MV-4-11 (cell line): ENCODE data around the gene EFR3B.
A peak's percentile ranks its signal among the peaks of the same experiment; 100 is the strongest.

ENCODE experiments used
- DNase-seq: peaks from one replicate; lab custom pipeline; 2025; lab: John Stamatoyannopoulos, UW

Gene EFR3B

DNA sequence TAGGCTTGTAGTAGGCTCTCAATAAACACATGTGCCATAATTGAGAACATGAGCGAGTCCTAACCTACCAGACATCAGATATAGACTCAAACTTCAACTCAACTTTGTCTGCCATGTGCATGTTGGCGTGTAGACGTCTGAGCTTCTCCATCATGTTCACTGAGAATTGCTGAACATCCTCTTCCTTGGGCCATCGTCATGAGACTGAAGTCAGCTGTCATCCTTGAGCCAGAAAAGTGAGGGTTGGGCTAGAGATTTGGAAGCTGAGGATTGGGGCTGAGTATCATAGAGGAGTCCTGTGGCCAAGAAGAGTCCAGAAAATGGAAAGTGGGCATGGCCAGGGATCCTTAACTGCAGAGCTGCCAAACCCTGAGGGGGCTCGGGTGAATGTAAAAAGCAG lies 7.8 kb upstream of the EFR3B start:
- DNase-seq, result no peak

DNA sequence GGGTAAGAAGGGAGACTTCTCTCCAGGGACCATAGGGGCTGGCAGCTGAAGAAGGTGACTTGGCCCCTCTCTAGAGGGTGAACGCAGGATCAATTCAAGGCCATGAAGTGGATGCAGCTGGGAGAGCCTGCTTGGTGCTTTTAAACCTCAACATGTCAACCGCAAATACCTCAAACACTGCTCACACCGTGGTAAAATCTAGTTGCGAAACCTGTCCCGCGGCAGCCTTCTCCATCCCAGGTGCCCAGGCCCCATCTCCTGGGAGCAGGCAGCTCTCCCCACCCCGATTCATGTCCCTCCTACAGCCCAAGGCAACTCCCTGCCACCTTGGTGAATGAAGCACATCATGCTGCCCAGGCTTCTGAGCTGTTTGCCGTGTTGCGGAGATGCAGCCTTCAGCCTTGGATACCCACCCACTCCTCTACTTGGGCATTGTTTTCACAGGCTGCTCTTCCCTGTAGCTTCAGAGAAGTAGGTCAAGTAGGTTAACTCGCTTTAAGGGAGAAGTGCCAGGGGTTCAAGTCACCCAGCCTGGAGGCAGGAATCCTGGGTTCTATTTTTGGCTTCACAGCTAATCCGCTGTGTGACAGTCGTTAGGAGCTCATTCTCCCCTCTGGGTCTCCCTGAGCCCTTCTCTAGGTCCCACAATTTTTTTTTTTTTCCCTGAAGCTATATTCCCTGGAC lies 6.2 kb upstream of the EFR3B start:
- peak; percentile 11 for DNase-seq

DNA sequence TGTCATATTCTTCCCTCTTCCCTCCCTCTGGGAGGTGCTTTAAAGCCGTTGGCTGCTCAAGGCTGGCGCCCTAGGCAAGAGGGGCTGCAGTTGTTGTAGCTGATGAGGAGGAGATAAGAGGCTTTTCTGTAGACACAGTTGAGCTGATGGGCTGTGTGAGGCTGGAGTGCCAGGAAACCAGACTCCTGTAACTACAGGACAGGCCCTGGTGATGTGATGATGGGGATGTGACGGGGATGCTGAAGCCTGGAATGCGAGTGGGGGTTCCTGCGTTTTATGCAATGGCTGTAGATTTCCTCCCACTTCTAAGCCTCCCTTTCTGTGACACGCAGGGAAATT lies 5.7 kb upstream of the EFR3B start:
- DNase-seq, result no peak

DNA sequence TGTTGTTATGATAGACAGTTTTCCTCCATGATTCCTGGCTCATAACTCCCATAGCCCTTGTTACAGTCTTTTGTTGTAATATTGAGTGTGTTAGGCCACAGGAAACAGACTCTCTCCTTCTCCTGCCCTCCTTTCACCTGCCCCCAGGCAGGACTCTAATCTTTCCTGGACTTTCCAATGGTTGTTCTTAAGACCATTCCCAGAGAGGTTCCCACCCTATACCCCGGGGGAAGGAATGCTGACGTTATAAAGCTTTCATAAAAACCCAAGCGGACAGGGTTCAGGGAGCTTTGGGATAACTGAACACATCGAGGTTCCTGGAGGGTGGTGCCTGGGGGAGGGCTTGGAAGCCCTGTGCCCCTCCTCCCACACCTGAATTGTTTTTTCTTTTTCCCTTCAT lies 2.8 kb upstream of the EFR3B start:
- no peak for DNase-seq

DNA sequence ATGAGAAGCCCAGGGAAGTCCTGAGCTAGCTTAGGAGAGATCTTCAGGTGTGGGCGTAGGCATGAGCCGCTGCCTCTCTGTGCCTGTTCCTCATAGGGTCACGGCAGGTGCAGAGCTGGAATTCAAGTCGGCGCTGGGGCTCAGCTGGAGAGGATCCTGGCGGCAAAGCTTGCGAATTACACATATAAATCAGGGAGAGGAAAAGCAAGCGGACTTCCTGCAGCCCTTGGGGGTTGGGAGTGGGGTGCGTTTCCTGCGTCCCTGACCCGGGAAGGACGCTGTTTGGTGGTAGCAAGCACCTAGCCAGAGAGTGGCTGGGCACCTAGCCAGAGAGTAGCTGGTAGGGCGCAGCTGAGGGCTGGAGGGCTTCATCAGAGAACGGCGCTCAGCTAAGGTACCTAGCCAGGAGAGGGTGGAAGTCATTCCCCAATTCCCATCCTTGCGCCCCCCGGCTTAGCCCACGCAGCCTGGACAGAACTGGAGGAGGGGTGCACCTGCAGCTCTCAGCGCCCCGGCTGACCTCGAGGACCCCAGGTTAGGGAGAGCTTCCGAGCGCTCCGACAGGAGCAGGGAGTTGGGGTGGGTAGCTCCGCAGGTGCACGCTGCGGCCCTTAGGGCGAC lies 459 bp upstream of the EFR3B start:
- no peak for DNase-seq

DNA sequence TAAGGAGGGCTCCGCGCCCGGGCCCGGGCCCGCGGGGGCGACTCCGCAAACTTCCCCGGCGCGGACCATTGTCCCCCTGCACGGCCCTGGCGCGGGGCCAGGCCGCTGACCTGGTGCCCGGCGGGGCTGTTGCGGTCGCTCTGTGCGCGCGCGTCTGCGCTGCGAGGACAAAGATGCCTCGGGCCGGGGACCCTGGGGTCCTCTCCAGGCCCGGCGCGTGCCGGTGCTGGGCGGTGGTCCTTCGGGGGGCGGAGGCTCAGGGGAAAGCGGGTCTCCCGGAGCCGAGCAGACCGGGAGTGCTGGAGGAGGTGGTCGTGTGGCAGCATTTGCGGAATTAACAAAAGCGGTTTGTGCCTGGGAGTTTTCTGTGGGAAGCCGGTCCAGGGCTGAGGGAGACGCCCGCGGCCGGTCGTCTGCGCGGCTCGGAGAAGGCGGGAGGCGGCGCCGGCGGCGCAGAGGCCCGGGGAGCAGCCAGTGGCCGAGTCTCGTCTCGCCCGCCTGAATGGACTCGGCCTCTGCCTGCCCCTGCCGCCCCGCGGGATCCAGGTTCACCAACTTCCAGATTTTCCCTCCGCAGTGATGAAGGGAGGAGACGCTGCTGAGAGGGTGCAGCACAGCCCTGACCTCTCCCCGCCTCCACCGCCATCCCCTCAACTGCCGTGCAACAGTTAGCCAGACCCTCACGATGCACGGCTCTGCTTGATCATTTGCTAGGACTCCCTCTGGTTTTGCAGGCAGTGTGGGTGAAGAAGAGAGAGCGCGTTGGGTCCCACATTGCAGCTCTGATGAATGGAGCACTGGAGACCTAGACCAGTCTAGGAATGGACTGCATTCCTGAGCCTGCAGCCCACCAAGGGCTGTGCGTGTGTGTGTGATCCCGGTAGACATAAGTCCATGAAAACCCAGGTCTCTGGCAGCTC lies 705 bp downstream of the EFR3B start:
- DNase-seq, result no peak

DNA sequence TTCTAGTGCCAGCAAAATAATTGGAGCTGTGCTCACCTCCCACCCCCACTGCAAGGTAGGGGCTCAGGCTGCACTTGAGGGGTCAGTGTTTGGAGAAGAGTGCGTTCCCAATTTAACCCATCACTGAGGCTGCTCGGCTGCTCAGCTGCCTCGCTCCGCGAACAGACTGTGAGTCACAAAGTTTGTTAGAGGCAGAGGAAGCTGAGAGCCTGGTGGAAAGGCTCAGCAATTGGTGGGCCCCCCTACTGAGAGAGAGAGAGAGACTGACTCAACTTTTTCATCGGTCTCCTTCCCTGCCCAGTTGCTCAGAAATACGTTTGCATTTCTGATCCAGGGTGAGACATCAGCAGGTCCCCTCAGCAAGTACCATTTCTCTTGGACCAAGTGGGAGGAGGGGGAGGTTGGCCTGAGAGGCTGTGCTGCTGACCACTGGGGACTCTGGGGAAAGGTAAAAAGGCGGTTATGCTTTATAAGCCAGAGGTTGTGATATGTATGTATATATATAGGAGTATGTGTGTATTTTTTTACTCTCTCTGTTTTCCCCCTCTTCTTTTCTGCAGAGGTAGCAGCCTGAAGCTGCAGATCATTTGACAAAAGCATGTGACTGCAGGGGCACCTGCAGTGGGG lies 1.5 kb downstream of the EFR3B start:
- DNase-seq, result peak; percentile 66

DNA sequence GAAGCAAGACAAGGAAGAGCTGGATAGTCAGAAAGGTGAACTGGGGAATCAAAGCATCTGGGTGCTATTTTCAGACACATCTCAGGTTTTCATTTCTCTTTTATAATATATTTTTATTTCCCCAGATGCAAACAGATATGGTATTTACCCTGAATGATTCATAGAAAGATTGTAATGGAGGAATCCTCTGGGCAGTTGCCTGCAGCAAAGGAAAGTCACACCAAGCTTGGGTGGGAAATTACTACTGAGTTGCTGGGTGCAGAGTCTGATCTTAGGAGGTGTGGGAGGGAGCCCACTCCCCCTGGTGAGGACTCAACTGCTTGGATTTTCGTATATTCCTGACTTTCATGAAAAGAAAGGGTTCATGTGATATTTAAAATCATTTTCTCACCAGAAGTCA lies 2.1 kb downstream of the EFR3B start:
- DNase-seq, result no peak

DNA sequence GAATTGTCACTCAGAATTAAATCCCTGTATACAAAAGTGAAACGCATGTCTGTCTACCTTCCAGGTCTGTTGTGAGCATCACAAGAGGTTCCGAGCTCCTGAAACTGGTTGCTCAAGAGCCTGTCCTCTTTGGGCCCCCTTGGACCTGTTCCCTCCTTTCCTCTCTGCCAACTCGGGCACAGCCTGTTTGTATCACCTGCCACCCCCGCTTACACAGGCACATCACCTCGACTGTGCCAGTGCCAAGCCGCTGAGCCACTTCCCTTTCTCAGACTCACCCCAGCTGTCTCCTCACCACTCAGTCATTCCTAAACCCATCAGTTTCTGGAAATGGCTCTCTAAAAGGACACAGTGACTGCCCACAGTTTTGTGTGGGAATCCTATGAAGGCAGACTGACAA lies 3.1 kb downstream of the EFR3B start:
- DNase-seq, result no peak

DNA sequence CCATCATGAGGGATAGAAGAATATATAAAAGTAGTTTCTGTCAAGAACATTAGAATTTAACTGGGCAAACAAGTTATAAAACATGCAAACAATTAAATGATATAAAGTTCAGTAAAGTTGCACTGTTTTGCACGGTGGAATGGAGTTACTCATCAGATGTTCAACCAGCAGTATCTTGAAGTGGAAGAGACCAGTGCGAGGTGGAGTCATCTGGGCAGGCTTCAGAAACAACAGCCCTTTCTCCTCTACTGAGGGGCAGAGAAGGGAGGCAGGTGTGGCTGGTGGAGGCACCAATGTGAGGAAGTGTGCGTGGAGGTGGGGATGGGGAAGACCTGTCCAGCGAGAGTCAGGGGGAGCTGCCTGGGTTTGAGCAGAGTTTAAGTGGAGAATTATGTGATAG lies 7.5 kb downstream of the EFR3B start:
- no peak for DNase-seq

DNA sequence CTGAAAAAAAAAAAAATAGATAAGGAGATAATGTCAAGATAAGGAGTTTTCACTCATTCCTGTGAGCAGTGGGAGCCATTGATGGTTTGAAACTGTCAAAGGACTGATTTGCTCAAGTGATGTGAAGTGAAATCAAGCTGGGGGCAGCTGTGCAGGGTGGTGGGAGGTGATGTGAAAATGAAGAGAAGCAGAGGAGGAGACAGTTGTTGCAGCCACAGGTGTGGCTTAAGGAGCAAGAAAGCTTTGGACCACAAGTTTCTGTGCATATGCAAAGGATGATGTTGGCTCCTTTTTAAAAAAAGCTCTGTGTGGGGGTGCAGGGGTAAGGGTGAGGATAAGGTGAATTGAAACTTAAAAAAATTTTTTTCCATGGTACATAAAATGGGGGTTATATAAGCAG lies 8.3 kb downstream of the EFR3B start:
- DNase-seq, result no peak

DNA sequence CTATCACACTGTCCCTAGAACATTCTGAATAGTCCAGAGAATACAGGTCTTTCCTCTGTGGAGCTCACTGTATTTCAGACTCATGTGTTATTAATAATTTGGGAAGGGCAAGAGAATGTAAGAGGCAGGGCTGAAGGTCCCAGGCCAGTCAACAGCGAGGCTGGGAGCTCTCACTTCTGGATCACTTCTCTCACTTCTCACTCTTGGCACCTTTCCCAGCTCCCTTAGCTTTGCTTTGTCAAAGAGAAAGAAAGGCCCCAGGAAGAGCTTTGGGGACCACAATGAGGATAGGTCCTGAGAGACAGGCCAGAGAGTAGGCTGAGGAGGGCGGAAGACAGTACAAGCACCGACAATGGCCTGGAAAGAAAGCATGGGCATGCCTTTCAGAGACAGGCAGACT lies 11.2 kb downstream of the EFR3B start:
- no peak for DNase-seq

DNA sequence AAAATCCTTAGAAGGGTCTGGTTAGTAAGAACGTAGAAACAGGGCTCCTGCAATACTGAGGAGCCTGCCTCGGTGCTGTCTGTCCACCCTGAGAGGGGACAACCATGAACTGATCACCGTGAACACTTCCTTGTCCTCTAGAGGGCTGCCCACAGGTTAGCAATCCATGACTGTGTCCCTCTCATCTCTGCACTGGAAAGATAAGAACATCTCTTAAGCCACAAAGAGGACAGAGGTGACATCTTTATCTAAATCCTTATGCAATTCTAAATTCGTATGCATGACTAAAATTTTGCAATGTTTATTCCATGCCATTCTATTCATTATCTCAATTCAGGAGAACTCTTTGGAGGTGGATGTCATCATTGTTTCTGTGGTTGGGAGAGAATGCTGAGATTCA lies 12.8 kb downstream of the EFR3B start:
- DNase-seq, result no peak

DNA sequence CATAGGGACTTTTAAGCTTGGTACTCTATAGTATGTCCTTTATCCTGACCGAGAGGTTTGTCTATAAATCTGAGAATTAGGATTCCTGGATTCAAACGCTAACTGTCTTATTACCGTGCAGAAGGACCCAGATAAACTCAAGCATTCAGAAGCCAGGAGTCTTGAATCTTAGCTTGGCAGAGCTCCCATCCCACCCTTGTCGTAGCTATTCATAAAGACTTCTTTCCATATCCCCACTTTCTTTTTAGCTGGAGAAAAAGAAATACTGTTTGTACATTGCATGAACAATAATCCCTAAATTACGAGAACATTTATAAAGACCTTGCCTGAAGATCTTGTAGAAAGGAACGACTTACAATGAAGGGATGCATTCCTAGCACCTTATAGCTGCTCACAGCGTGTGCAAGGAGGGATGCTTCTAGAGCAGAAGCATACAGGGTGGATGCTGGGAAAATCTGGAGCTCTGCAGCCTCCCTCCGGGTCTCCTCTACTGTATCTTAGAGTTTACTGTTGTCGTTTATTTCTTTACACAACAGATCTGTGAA lies 13.6 kb downstream of the EFR3B start:
- no peak for DNase-seq

DNA sequence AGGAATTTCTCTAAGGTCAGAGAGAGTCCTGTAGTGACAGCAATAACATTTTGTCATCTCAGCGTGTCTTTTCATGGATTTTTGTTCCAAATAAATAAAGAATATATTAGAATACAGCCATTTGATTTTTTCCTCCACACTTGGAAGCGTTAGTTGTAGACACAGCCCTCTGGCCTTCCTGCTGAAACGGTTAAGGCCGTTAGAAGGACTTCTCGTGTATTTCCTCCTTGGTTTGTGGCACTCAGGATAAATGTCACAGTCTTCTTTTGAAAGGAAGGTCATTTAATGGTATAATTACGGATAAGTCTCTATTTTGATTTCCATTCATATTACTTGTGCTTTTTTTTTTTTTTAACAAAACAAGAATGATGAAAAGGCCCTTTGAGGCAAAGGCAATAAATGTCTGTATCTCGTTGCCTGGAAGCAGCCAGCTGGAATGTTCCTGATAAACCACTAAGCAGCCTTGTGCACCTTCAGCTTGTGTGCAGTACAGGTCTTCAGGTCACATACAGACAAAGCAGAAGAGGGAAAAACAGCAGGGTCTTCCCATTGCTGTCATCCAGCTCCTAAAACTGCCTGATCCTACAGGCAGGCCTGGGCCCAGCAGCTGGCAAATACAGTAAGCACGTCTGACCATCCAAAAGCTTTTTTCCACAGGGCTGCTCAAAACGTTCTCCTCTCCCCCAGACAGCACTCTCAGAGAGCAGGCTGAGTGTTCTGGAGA lies 14.4 kb downstream of the EFR3B start:
- no peak for DNase-seq

DNA sequence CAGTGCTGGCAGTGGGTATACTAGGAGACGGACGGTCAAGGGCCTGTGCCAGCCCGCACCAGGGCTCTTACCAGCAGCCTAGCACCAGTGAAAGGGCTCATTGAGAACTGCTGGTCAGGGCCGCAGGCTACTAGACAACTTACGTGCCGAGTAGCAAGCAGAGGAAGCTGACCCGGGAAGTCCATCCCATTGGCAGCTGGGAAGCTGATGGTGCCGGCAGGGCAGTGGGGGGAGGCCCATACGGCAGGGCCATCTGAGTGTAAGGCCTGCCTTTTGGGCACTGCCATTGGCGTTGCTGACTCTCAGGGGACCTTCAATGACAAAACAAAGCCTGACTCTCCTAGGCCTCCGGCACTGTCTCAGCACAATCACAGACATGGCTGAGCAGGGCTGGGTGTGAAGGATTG lies 20.6 kb downstream of the EFR3B start:
- no peak for DNase-seq

DNA sequence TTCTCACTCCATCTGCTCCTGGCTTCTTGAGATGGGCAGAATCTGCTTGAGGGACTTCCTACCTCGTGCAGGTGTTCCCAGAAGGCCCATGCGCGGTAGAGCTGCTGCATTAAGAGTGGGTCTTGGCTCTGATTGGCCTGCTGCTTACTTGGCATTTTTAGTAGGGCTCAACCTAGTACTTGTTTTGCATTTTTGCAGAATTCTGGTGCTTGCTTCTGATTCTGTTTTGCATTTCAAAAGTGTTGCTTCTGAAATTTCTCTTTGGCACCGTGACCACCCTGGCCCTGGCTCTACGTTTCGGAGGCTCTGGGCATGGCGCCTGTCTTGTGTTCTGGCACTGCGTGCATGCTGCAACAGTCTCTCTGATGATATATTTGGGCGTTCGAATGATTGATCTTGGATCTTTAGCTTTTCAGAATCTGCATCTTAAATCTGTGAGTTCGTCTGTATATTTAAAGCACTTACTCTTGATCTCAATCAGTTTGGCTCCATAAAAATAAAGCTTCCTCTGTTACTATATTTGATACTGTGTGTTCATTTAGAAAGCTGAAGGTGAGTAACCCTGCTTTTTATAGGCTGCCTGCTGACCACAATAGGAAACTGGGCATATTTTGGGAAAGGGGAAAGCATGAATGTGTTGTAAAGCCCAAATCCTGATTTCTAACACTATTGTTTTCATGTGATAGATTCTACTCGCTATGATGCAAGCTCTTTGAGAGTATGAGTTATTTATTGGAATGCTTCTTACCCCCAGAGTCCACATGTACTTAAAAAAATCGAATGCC lies 22.2 kb downstream of the EFR3B start:
- DNase-seq, result no peak

DNA sequence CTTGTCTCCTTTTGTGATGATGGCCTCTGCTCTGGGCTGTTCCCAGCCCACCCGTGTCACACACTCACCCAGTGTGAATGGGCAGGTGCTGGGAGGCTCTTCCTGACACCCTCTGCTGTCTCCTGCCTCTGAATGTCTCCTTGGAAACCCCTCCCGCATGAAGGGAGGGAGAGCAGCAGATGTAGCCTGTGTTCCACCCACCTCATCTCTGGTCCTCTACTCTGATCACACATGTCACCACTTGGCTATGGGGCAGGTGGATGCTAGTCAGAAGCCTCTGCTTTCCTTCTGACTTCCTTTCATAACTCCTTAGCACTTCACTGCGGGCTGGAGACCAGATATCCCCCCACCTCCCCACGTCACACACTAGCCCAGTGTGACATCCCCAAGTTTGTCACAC lies 23.9 kb downstream of the EFR3B start:
- DNase-seq, result no peak

DNA sequence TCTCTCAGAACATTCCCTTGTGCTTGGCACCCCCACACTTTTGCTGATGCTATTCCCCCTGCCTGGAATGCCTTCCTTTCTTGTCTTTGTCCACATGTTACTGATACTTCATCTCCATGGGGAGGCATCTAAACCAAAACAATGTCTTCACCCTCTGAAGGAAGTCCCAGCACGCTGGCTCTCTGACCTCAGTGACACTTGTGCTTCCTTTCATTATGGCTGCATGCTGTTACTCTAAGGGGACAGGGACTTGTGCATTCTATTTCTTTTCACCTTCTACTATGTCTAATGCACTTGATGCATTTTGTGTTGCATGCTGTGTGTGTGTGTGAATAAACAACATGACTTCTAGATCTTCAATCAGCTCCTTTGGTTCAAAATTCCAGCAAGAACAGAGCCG lies 24.6 kb downstream of the EFR3B start:
- no peak for DNase-seq

DNA sequence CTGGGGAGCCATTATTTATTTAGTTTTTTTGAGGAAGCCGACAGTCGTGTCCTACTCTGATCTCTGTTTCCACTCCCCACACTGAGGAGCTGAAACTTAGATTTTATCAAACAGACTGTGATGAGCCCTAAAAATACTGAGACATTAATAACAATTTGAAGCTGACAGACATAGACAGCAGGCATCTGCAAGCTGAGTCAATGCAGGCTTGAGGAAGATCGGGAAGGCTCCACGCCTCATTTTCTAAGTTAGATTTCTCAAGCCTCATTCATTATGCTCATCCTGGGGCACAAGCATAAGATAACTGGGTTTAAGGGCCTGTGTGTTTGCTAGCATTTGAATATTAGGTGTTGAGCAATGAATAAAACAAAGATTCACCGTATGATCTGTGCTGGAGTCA lies 26.3 kb downstream of the EFR3B start:
- DNase-seq, result no peak

DNA sequence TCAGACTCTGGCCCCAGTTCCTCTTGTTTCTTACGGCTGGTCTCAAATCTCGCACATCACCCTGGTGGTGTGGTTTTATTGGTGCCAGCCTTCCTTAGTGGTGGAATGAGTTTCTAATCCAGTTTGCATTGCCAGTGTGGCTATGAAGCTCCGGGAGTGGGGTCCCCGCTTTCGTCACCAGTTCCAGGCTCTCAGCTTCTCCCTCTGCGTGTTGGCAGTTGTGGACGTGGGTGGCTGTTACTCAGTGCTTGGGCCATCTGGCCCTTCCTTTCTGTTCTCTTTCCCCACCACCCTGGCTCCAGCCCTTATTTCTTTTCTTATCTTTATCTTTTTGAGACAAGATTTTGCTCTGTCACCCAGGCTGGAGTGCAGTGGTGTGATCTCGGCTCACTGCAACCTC lies 30.1 kb downstream of the EFR3B start:
- peak; percentile 29 for DNase-seq
